Measurements from ENCODE around the gene MOB3A. TPM values are rescaled to one million over a fixed set of nuclear protein-coding genes. Genes with fewer than 3 reads are reported as not detected.

Gene MOB3A
- polyA plus RNA-seq, 1 donor (not counting 4 experiments of a cell fraction or from before 2014, with no cell fraction given): 34.2 TPM

DNA sequence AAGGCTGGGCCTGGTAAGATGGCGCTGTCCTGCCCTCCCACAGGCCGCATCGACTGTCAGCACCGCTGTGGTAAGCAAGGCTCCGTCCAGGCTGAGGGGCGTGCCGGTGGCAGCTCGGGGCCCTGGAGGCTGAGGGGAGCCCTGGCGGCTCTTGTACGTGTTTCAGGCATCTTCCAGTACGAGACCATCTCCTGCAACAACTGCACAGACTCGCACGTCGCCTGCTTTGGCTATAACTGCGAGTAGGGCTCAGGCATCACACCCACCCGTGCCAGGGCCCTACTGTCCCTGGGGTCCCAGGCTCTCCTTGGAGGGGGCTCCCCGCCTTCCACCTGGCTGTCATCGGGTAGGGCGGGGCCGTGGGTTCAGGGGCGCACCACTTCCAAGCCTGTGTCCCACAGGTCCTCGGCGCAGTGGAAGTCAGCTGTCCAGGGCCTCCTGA is 1.8 kb upstream of the MOB3A start:
- Histone ChIP-seq H3K79me2 (ENCODE audit: control insufficient read depth, insufficient read depth, low read length) (peaks cover 19% of the 10 kb centered on the region), H3K27me3 (ENCODE audit: control insufficient read depth, extremely low read depth, insufficient read depth, low read length) (no peaks in the 10 kb centered on the region), H3K4me1 (ENCODE audit: control insufficient read depth, extremely low read depth, insufficient read depth, low read length) (peaks cover 17% of the 10 kb centered on the region), H3K9me3 (ENCODE audit: control insufficient read depth, low read depth, low read length) (no peaks in the 10 kb centered on the region), H2AFZ (ENCODE audit: control insufficient read depth, low read length) (no peak overlapping the region), H3K9me1 (ENCODE audit: control insufficient read depth, extremely low read depth, insufficient read depth, low read length) (no peaks in the 10 kb centered on the region), H4K20me1 (ENCODE audit: control insufficient read depth, extremely low read depth, insufficient read depth, low read length) (no peaks in the 10 kb centered on the region), H3K36me3 (ENCODE audit: control insufficient read depth in 2 of 2, extremely low read depth in 1 of 2, insufficient read depth in 2 of 2, low read length in 2 of 2) (peaks cover 28 to 30% of the 10 kb centered on the region in 2 experiments), H3K4me3 (ENCODE audit: control insufficient read depth in 2 of 3, extremely low read depth in 1 of 3, insufficient read depth in 2 of 3, low read depth in 1 of 3, low read length in 3 of 3) (no peak overlapping the region), H3K4me2 (ENCODE audit: control insufficient read depth, extremely low read depth, insufficient read depth, low read depth, low read length) (no peak overlapping the region), H3K27ac (ENCODE audit: control insufficient read depth, insufficient read depth, low read length) (no peak overlapping the region), H3K9ac (ENCODE audit: control insufficient read depth, extremely low read depth, insufficient read depth, low read length) (no peak overlapping the region)
- DNase-seq (ENCODE audit: low read depth, low spot score) (no peak), FAIRE-seq (no peak)
- dilution Hi-C loops (cut with MboI; ENCODE audit: extremely low pct_ligation_motif_present, low sequenced_read_pairs): no loop called here
- no peak for TF ChIP-seq CTCF (optimal IDR thresholded peaks at IDR 0.05 in 1 of 3, IDR thresholded peaks at IDR 0.05 in 1 of 3, conservative IDR thresholded peaks at IDR 0.05 in 1 of 3; ENCODE audit: extremely low read depth in 1 of 3, insufficient read depth in 2 of 3, low read length in 3 of 3)
- no peak for TF ChIP-seq EZH2 (IDR thresholded peaks at IDR 0.05; ENCODE audit: low read length)

- H2AFZ ChIP-seq (ENCODE audit: control insufficient read depth, low read length): no peak overlapping the region
- dilution Hi-C loops (cut with MboI; ENCODE audit: extremely low pct_ligation_motif_present, low sequenced_read_pairs): no loop called here
Observed at GRCh38 chr19:2097203-2097885, 1.2 kb upstream of the MOB3A start.

More at GRCh38 chr19:2097203-2097885, 1.2 kb upstream of the MOB3A start:
- Histone ChIP-seq H3K36me3 (ENCODE audit: control insufficient read depth in 2 of 2, extremely low read depth in 1 of 2, insufficient read depth in 2 of 2, low read length in 2 of 2) (peaks cover 28 to 30% of the 10 kb centered on the region in 2 experiments), H3K79me2 (ENCODE audit: control insufficient read depth, insufficient read depth, low read length) (peaks cover 20% of the 10 kb centered on the region), H3K27me3 (ENCODE audit: control insufficient read depth, extremely low read depth, insufficient read depth, low read length) (no peaks in the 10 kb centered on the region), H3K4me2 (ENCODE audit: control insufficient read depth, extremely low read depth, insufficient read depth, low read depth, low read length) (peak overlapping the region; percentile 90), H3K4me3 (ENCODE audit: control insufficient read depth in 2 of 3, extremely low read depth in 1 of 3, insufficient read depth in 2 of 3, low read depth in 1 of 3, low read length in 3 of 3) (peak overlapping the region; percentile 44 to 75 (median 71)), H3K9me1 (ENCODE audit: control insufficient read depth, extremely low read depth, insufficient read depth, low read length) (no peaks in the 10 kb centered on the region), H3K4me1 (ENCODE audit: control insufficient read depth, extremely low read depth, insufficient read depth, low read length) (peaks cover 22% of the 10 kb centered on the region), H3K9ac (ENCODE audit: control insufficient read depth, extremely low read depth, insufficient read depth, low read length) (peak overlapping the region; percentile 44), H3K9me3 (ENCODE audit: control insufficient read depth, low read depth, low read length) (no peaks in the 10 kb centered on the region), H4K20me1 (ENCODE audit: control insufficient read depth, extremely low read depth, insufficient read depth, low read length) (no peaks in the 10 kb centered on the region), H3K27ac (ENCODE audit: control insufficient read depth, insufficient read depth, low read length) (peak overlapping the region; percentile 33)
- DNase-seq (ENCODE audit: low read depth, low spot score): no peak
- no peak for TF ChIP-seq CTCF (optimal IDR thresholded peaks at IDR 0.05 in 1 of 3, IDR thresholded peaks at IDR 0.05 in 1 of 3, conservative IDR thresholded peaks at IDR 0.05 in 1 of 3; ENCODE audit: extremely low read depth in 1 of 3, insufficient read depth in 2 of 3, low read length in 3 of 3)
- no peak for FAIRE-seq
